BLaER1 (cell line): ENCODE measurements around the gene SART3.
A peak's percentile ranks its signal among the peaks of the same experiment; 100 is the strongest.

Experiments used
- H3K27ac ChIP-seq: shearing (Covaris generic); formaldehyde crosslinking; 2 replicates; pipeline ENCODE4 v1.8.1; 2022
- H3K27me3 ChIP-seq: shearing (Covaris generic); formaldehyde crosslinking; 2 replicates; pipeline ENCODE4 v1.8.1; 2022
- H3K36me3 ChIP-seq: shearing (Covaris generic); formaldehyde crosslinking; 2 replicates; pipeline ENCODE4 v1.8.1; 2022
- H3K4me1 ChIP-seq: shearing (Covaris generic); formaldehyde crosslinking; 2 replicates; pipeline ENCODE4 v1.8.1; 2022
- H3K4me2 ChIP-seq: shearing (Covaris generic); formaldehyde crosslinking; 2 replicates; pipeline ENCODE4 v1.8.1; 2022
- H3K4me3 ChIP-seq: shearing (Covaris generic); formaldehyde crosslinking; 2 replicates; pipeline ENCODE4 v1.8.1; 2022
- H3K9ac ChIP-seq: shearing (Covaris generic); formaldehyde crosslinking; 2 replicates; pipeline ENCODE4 v1.8.1; 2022
- H3K9me3 ChIP-seq: shearing (Covaris generic); formaldehyde crosslinking; 2 replicates; pipeline ENCODE4 v1.8.1; 2022
- H4K20me1 ChIP-seq: shearing (Covaris generic); formaldehyde crosslinking; 2 replicates; pipeline ENCODE4 v1.8.1; 2022
- Cebpa-rat ChIP-seq: shearing (Covaris generic); IDR thresholded peaks from 2 replicates; pipeline ENCODE4 v1.8.1; 2022

Gene SART3

DNA sequence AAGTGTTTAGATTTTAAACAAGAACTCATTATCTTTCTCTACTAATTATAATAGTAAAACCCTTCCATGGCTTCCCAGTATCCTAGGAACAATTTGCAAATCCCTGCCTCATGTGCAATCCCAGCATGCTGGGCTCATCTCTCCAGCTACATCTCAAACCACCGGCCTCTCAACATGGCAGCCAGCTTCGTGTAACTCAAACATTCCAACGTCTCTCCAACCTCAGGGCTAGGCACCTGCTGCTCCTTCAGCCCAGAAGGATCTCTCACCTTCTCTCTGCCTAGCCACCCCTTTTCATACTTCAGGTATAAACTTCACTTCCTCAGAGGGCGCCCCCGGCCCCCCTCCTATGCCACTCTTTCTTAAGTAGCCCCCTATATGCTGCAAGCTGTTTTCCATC lies 7.2 kb downstream of the SART3 start:
- Histone ChIP-seq H3K4me3 (no peak overlapping the region), H3K4me1 (peaks cover 28% of the 10 kb centered on the region), H3K9me3 (no peaks in the 10 kb centered on the region), H3K9ac (no peak overlapping the region), H3K27ac (no peak overlapping the region), H4K20me1 (peaks cover 100% of the 10 kb centered on the region), H3K36me3 (peaks cover 52% of the 10 kb centered on the region), H3K4me2 (no peak overlapping the region), H3K27me3 (no peaks in the 10 kb centered on the region)
- no peak for TF ChIP-seq Cebpa-rat

- Histone ChIP-seq H3K4me2 (0 out of 2 replicates have a peak overlapping the region, but pooled peaks have one; percentile 28), H3K36me3 (peaks cover 53% of the 10 kb centered on the region), H3K9me3 (no peaks in the 10 kb centered on the region), H4K20me1 (peaks cover 98% of the 10 kb centered on the region), H3K27ac (no peak overlapping the region), H3K4me3 (no peak overlapping the region), H3K9ac (no peak overlapping the region), H3K4me1 (peaks cover 12% of the 10 kb centered on the region; the same call in 1 of the 2 replicates), H3K27me3 (no peaks in the 10 kb centered on the region)
- no peak for TF ChIP-seq Cebpa-rat
Measured at GRCh38 chr12:108551535-108551934, 9.4 kb downstream of the SART3 start.

DNA sequence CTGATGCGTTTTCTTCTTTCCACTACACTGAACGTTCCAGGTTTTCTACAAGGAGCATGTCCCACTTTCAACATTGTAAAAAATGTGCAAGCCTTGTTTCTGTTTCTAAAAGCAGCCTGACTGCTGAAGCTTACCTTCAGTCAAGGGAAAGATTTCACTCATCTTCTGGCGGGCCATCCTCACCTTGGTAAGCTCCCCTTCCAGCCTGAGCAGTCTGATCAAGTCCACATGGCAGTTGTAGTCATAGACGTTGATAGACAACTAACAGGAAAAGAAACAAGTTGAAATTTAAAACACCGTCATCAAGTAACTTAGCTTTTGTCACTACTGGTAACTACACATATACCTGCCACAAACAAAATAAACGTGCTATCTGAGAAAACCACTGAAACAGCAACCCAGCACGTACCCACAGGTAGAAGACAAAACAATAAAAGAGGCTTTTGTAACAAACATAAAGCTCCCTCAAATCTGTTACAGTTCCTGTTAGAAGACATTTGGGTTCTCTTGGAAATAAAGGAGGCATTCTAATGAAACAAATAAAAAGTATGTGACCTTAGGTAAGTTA lies 11.9 kb downstream of the SART3 start:
- TF ChIP-seq Cebpa-rat: no peak
- H4K20me1 ChIP-seq: peaks cover 98% of the 10 kb centered on the region
- peaks cover 12% of the 10 kb centered on the region; the same call in 1 of the 2 replicates for H3K4me1 ChIP-seq
- H3K36me3 ChIP-seq: peaks cover 64% of the 10 kb centered on the region
- no peaks in the 10 kb centered on the region for H3K27me3 ChIP-seq
- no peak overlapping the region for H3K4me2 ChIP-seq
- no peak overlapping the region for H3K27ac ChIP-seq
- H3K9me3 ChIP-seq: no peaks in the 10 kb centered on the region
- no peak overlapping the region for H3K4me3 ChIP-seq
- H3K9ac ChIP-seq: no peak overlapping the region

DNA sequence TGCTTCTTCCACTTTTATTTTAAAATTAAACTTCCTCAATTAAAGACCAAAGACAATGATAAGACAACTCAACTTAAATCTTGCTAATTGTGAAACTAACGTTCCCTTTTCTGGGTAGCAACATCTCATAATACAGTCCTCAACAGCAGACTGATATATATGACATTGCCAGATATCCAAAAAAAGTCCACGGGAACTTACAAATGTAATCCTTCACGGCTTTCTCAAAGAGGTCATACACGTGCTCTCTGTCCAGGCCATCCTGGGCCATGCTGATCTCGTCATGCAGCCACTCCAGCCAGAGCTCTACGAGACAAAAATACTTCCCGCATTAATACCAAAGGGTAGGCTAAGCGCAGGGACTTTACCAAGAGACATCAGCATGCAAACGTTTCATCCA lies 13.3 kb downstream of the SART3 start:
- Histone ChIP-seq H4K20me1 (peaks cover 98% of the 10 kb centered on the region), H3K36me3 (peaks cover 71% of the 10 kb centered on the region), H3K9ac (no peak overlapping the region), H3K9me3 (no peaks in the 10 kb centered on the region), H3K27ac (no peak overlapping the region), H3K4me1 (peaks cover 12% of the 10 kb centered on the region; the same call in 1 of the 2 replicates), H3K4me2 (no peak overlapping the region), H3K4me3 (no peak overlapping the region), H3K27me3 (no peaks in the 10 kb centered on the region)
- no peak for TF ChIP-seq Cebpa-rat

- Histone ChIP-seq H4K20me1 (peaks cover 98% of the 10 kb centered on the region), H3K4me2 (no peak overlapping the region)
Measured at GRCh38 chr12:108543652-108544051, 17.3 kb downstream of the SART3 start.

GRCh38 chr12:108542320-108542719 lies 18.7 kb downstream of the SART3 start:
- no peaks in the 10 kb centered on the region for H3K4me1 ChIP-seq
- peaks cover 99% of the 10 kb centered on the region for H3K36me3 ChIP-seq
- no peak for TF ChIP-seq Cebpa-rat
- H3K27me3 ChIP-seq: no peaks in the 10 kb centered on the region
- H3K9ac ChIP-seq: no peak overlapping the region
- peaks cover 98% of the 10 kb centered on the region for H4K20me1 ChIP-seq
- H3K4me2 ChIP-seq: no peak overlapping the region
- H3K9me3 ChIP-seq: no peaks in the 10 kb centered on the region
- H3K27ac ChIP-seq: no peak overlapping the region
- H3K4me3 ChIP-seq: no peak overlapping the region

More at GRCh38 chr12:108543652-108544051, 17.3 kb downstream of the SART3 start:
- H3K4me1 ChIP-seq: no peaks in the 10 kb centered on the region
- no peaks in the 10 kb centered on the region for H3K9me3 ChIP-seq
- no peak overlapping the region for H3K4me3 ChIP-seq
- H3K27ac ChIP-seq: no peak overlapping the region
- no peaks in the 10 kb centered on the region for H3K27me3 ChIP-seq
- TF ChIP-seq Cebpa-rat: no peak
- peaks cover 99% of the 10 kb centered on the region for H3K36me3 ChIP-seq
- no peak overlapping the region for H3K9ac ChIP-seq

GRCh38 chr12:108538616-108539195 lies 22.3 kb downstream of the SART3 start:
- Histone ChIP-seq H3K27me3 (no peaks in the 10 kb centered on the region), H3K4me3 (no peak overlapping the region), H3K9me3 (no peaks in the 10 kb centered on the region), H3K4me2 (no peak overlapping the region), H4K20me1 (peaks cover 94% of the 10 kb centered on the region), H3K27ac (no peak overlapping the region), H3K4me1 (no peaks in the 10 kb centered on the region), H3K36me3 (peaks cover 98% of the 10 kb centered on the region), H3K9ac (no peak overlapping the region)
- no peak for TF ChIP-seq Cebpa-rat

DNA sequence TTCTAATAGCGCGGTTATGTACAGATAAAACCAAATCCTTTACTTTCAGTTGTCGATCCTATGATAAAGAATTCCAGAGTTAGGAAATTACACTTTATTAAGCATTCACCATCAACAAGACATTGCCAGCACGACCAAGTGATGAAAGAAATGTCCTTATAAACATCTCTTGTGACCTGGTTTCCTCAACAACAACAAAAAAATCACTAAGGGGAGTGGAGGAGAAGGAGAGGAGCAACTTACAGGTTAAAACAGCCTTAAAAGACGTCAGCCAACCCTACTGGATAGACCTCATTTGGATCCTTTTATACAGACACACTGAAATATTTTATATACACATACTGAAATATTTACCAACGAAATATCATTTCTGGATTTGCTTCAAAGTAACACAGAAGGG lies 22.8 kb downstream of the SART3 start:
- Histone ChIP-seq H3K9ac (no peak overlapping the region), H3K4me1 (no peaks in the 10 kb centered on the region), H4K20me1 (peaks cover 93% of the 10 kb centered on the region), H3K36me3 (peaks cover 98% of the 10 kb centered on the region), H3K27ac (no peak overlapping the region), H3K27me3 (no peaks in the 10 kb centered on the region), H3K4me2 (no peak overlapping the region), H3K4me3 (no peak overlapping the region), H3K9me3 (no peaks in the 10 kb centered on the region)
- no peak for TF ChIP-seq Cebpa-rat

- peaks cover 6% of the 10 kb centered on the region for H3K4me1 ChIP-seq
- H3K4me3 ChIP-seq: no peak overlapping the region
- H3K36me3 ChIP-seq: peaks cover 99% of the 10 kb centered on the region
- no peaks in the 10 kb centered on the region for H3K9me3 ChIP-seq
- H3K9ac ChIP-seq: no peak overlapping the region
- no peak overlapping the region for H3K27ac ChIP-seq
- TF ChIP-seq Cebpa-rat: no peak
- H3K4me2 ChIP-seq: no peak overlapping the region
- no peaks in the 10 kb centered on the region for H3K27me3 ChIP-seq
- peaks cover 89% of the 10 kb centered on the region for H4K20me1 ChIP-seq
Measured at GRCh38 chr12:108531929-108532848, 28.8 kb downstream of the SART3 start.

GRCh38 chr12:108530161-108530560 lies 30.8 kb downstream of the SART3 start:
- Histone ChIP-seq H3K9me3 (no peaks in the 10 kb centered on the region), H4K20me1 (peaks cover 90% of the 10 kb centered on the region), H3K27ac (no peak overlapping the region), H3K4me2 (no peak overlapping the region), H3K4me1 (peaks cover 9% of the 10 kb centered on the region), H3K27me3 (no peaks in the 10 kb centered on the region), H3K36me3 (peaks cover 99% of the 10 kb centered on the region), H3K4me3 (no peak overlapping the region), H3K9ac (no peak overlapping the region)
- no peak for TF ChIP-seq Cebpa-rat
